DMS153 treated with DMSO at 0.1 percent for 48 hours (cell line): ENCODE measurements around the gene DSCAM.
"Not testable (repeated sequence)": the region's sequence is repeated elsewhere in the genome, so short reads cannot be mapped to it uniquely, and the experiment has no call there.

Experiments
- DNase-seq: peaks from one replicate; lab custom pipeline; 2025; ENCODE audit not compliant: unreplicated experiment; lab: John Stamatoyannopoulos, UW

Gene DSCAM

GRCh38 chr21:40474513-40474912 is 372.4 kb downstream of the DSCAM start:
- no peak for DNase-seq

DNA sequence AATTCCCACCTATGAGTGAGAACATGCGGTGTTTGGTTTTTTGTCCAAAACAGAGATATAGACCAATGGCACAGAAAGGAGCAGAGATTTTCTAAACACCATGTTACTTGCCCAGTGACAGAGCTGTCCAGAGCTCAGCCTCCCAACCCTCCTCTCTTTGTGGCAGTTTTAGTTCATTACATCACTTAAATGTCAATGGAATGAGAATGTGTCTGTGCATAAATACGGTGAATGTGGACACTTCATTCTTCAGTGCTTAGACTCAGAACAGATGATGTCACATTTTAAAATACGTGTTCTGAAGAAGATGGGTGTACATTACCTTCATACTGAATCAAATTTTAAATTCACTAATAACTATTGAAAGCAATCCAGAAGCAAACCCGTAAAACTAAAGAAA is 374.9 kb downstream of the DSCAM start:
- DNase-seq: no peak

- DNase-seq: no peak
These were observed 375.9 kb downstream of the DSCAM start for GRCh38 chr21:40471103-40471502.

DNA sequence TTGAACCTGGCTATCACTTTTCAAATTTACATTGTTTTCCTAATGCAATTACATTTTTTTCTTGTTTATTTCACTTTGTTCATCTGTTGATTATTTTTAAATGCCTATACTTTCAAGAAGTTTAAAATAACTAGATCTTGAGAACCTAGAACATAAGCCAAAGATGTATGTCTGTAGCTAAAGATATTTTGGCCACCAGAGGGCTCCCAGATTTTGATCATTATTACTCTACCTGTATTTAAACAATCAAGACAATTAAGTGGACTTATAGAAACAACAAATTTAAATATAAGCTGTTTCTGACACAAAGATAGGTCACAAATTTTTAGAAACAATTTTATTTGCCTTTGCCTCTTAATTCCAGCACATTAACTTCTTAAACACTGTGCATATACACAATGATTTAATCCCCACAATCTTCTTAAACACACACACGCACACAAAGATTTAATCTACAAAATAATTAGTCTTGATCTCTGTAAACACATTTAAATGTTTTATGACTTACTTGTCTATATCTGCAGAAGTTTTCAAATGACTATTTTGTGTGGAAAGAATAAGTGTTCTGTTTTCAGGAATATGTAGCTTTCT is 380.0 kb downstream of the DSCAM start:
- peak; percentile 48 for DNase-seq

DNA sequence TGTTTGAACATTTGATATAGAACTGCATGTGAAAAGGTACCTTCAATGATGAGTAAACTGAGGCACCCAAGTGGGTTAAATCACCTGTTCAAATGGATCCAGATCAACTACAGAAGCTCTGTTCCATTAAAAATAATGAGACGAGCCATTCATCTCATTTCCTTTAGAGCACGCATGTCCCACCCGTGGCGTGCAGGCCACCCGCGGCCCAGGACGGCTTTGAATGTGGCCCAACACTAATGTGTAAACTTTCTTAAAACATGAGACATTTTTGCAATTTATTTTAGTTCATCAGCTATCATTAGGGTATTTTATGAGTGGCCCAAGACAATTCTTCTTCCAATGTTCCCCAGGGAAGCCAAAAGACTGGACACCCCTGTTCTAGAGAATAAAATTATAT is 381.6 kb downstream of the DSCAM start:
- no peak for DNase-seq

- no peak for DNase-seq
These were observed 383.8 kb downstream of the DSCAM start for GRCh38 chr21:40463176-40463575.

- DNase-seq: no peak
These were observed 385.9 kb downstream of the DSCAM start for GRCh38 chr21:40461008-40461407.

DNA sequence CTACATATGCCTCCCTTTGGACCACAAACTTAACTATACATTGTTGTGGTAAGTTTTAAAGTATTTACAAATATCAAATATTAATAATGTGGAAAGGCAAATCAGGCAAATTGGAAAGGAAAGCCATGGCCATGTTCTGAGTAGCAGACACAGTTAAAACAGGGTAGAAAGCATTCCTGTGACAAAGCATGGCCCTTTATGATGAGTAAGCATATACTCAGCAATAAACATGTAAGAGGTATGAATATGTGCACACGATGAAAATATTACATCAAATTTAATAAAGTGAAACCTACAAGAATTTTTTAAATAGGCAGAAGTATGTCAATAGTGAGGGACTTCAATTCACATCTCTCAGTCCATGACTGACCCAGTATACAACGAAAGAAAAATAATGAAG is 389.2 kb downstream of the DSCAM start:
- DNase-seq: no peak

- no peak for DNase-seq
These were observed 392.9 kb downstream of the DSCAM start for GRCh38 chr21:40454057-40454456.

- DNase-seq: no peak
These were observed 393.8 kb downstream of the DSCAM start for GRCh38 chr21:40453183-40453582.

GRCh38 chr21:40452548-40452947 is 394.4 kb downstream of the DSCAM start:
- DNase-seq: no peak

GRCh38 chr21:40447016-40447415 is 399.9 kb downstream of the DSCAM start:
- no peak for DNase-seq

- DNase-seq: no peak
These were observed 401.5 kb downstream of the DSCAM start for GRCh38 chr21:40445349-40445921.

DNA sequence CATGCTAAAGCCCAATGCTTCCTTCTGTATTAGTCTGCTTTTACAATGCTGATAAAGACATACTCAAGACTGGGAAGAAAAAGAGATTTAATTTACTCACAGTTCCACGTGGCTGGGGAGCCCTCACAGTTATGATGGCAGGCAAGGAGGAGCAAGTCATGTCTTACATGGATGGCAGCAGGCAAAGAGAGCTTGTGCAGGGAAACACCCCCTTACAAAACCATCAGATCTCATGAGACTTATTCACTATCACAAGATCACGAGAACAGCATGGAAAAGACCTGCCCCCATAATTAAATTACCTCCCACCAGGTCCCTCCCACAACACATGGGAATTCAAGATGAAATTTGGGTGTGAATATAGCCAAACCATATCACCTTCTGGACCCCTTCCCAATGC is 407.4 kb downstream of the DSCAM start:
- not testable (repeated sequence) for DNase-seq

DNA sequence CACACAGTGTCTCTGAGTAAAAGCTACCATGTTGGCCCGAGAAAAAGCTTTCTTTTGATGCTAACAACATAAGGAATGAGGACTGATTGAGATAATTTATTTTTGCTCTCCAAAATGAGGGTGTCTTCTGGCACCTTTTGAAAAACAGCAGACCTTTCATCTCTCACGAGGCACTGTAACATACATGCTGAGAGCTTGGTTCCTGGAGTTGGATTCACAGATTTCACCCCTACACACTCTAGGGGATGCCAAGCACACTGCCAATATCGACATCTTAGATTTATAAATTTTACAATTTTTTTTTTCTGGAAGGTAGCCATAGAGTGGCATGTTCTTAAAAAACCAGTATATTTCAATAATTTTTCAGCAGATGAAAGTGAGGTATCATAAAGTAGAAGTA is 408.3 kb downstream of the DSCAM start:
- DNase-seq: no peak

- DNase-seq: no peak
These were observed 410.7 kb downstream of the DSCAM start for GRCh38 chr21:40436261-40436660.

DNA sequence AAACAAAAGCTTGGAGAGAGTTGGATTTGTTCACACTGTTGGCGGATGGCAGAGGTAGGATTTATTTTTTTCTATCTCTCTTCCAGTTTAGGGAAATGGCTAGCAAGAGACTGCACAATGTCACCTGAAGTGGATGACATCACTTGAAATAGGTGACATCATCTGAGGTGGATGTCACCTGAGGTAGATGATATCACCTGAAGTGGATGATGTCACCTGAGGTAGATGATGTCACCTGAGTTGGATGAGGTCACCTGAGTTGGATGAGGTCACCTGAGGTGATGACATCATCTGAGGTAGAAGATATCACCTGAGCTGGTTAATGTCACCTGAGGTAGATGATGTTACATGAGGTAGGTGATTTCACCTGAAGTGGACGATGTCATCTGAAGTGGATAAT is 413.4 kb downstream of the DSCAM start:
- DNase-seq: no peak

- no peak for DNase-seq
These were observed 421.0 kb downstream of the DSCAM start for GRCh38 chr21:40425981-40426380.

GRCh38 chr21:40422896-40423635 is 423.9 kb downstream of the DSCAM start:
- DNase-seq: no peak

GRCh38 chr21:40421121-40421520 is 425.8 kb downstream of the DSCAM start:
- DNase-seq: no peak

GRCh38 chr21:40416572-40416971 is 430.4 kb downstream of the DSCAM start:
- DNase-seq: no peak

GRCh38 chr21:40408561-40408960 is 438.4 kb downstream of the DSCAM start:
- DNase-seq: no peak

- DNase-seq: peak; percentile 50
These were observed 442.6 kb downstream of the DSCAM start for GRCh38 chr21:40404396-40404800.
